ENCODE results near the gene UBE2N.
"Not testable (repeated sequence)": the region's sequence is repeated elsewhere in the genome, so short reads cannot be mapped to it uniquely, and the experiment has no call there.

The UBE2N gene

DNA sequence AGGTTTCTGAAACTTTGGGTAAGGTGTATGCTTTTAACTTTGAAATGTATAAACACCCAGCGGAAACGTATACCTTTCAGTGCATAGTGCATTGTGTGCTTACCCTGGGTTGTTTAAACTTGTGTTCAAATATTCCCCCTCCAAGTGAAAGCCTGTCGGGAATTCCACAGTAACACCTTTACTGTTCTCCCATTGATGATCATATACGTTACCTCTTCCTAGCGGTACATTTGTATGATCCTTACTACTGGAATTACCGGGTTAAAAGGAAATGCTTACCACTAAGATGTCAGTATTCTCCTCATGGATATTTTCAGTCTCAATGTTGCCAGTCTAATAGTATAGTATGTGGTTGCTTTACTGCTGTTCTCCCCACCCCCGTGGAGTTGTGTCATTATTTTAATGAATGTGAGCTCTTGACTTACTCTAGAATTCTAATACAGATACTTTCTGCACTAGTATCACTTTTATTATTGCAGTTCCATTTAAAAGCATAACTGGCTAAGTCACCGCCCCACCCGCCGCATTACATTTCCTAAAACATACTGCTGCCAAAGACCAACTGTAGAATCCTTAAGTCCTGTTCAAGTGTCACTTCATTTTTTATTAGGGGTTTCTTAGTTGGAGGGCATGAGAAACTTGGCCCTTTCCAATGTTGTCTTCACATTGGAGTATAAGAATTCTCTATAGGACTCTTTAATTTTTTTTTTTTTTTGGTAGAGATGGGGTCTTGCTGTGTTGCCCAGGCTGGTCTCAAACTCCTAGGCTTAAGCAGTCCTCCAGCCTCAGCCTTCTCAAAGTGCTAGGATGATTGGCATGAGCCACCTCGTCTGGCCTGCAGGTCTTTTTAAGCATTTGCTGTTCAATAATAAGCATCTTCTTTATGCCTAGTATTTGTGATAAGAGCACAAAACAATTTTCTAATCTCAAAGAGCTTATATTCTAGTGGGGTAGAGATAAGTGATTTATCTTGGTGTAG, 39.1 kb downstream of the UBE2N start:
- H3K4me3 ChIP-seq (replicated peaks; ENCODE audit: low read depth, low read length), result no peak overlapping the region
- no peak for DNase-seq (ENCODE audit: low read depth)
- TF ChIP-seq, protein P1, sequence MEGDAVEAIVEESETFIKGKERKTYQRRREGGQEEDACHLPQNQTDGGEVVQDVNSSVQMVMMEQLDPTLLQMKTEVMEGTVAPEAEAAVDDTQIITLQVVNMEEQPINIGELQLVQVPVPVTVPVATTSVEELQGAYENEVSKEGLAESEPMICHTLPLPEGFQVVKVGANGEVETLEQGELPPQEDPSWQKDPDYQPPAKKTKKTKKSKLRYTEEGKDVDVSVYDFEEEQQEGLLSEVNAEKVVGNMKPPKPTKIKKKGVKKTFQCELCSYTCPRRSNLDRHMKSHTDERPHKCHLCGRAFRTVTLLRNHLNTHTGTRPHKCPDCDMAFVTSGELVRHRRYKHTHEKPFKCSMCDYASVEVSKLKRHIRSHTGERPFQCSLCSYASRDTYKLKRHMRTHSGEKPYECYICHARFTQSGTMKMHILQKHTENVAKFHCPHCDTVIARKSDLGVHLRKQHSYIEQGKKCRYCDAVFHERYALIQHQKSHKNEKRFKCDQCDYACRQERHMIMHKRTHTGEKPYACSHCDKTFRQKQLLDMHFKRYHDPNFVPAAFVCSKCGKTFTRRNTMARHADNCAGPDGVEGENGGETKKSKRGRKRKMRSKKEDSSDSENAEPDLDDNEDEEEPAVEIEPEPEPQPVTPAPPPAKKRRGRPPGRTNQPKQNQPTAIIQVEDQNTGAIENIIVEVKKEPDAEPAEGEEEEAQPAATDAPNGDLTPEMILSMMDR (IDR thresholded peaks at IDR 0.05; ENCODE audit: low read length, missing control alignments), result no peak

DNA sequence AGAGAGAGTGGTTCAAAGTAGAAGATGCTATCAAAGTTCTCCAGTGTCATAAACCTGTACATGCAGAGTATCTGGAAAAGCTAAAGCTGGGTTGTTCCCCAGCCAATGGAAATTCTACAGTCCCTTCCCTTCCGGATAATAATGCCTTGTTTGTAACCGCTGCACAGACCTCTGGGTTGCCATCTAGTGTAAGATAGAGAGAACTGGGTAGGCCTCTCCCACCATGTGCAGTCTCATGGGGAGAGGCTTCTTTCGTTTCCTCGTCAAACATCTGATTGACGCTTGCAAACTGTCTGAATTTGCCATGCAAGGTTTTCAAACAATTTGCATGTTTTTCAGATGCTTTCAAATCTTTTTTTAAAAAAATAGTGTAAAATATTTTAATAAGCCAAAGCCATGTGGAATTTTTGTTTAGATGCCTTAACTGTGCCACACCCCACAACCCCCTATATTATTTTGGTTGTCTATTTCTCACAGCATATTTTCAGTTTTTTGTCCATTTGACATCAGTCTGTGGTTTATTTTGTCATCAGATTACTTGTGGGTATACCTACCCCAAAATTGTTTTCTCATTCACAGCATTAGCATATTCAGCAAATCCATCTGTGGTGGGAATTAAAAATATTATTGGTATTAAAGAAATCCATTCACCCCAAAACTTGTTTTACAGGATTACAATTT, 42.4 kb downstream of the UBE2N start:
- DNase-seq (ENCODE audit: low read depth); H3K4me3 ChIP-seq (replicated peaks; ENCODE audit: low read depth, low read length): not testable (repeated sequence)

DNA sequence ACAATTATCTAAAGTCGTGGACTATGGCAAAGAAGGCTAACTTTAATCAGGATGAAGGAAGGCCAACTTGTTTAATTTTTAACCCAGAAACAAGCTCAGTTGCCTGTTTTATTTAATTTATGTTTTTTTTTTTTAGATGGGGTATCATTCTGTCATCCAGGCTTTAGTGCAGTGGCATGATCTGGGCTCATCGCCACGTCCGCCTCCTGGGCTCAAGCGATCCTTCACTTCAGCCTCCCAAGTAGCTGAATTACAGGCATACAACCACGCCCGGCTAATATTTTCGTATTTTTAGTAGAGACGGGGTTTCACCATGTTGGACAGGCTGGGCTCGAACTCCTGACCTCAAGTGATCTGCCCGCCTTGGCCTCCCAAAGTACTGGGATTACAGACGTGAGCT, 44.3 kb downstream of the UBE2N start:
- no peak overlapping the region for H3K4me3 ChIP-seq (replicated peaks; ENCODE audit: low read depth, low read length)
- TF ChIP-seq, protein P1 (IDR thresholded peaks at IDR 0.05; ENCODE audit: low read length, missing control alignments), result no peak

DNA sequence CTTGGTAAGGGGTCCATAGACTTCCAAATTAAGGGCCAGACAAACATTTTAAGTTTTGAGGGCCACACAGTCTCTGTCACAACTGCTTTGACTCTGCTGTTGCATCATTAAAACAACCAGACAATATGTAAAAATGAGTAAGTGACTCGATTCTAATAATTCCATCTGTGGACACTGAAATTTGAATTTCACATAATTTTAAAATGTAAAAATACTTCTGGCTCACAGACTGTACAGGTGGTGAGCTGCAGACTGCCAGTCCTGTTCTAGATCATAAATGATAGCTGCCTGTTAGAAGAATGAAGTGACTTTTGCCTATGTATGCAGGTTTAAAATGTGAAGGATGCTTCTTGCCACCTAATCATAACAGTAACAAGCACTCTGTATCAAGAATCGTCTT, 48.3 kb downstream of the UBE2N start:
- H3K4me3 ChIP-seq (replicated peaks; ENCODE audit: low read depth, low read length), result no peak overlapping the region
- TF ChIP-seq, protein P1 (IDR thresholded peaks at IDR 0.05; ENCODE audit: low read length, missing control alignments), result no peak
- no peak for DNase-seq (ENCODE audit: low read depth)

More for the DNA sequence above, 44.3 kb downstream of the UBE2N start:
- no peak for DNase-seq (ENCODE audit: low read depth)

DNA sequence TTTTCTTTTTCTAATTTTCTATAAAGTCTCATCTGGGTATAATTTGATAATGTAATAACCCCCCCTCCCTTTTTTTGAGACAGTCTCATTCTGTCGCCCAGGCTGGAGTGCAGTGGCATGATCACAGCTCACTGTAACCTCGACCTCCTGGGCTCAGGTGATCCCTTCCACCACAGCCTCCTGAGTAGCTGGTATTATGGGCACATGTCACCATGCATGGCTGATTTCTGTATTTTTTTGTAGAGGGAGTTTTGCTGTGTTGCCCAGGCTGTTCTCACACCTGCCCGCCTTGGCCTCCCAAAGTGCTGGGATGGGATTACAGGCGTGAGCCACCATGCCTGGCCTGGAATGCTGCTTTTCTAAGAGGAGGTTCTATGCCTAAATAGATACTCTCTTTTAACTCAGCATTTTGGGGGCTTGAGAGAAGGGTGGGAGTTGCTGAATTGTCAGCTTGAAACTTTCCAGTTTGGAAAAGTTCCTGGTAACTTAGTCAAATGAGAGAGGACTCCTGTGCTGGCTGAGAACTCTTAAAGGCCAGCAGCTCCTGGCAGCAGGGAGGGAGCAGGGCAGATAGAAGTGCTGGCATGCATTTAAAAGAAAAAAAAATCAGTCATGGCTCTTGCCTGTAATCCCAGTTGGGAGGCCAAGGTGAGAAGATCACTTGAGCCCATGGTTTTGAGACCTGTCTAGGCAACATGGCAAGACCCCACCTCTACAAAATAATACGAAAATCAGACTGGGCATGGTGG, 51.0 kb downstream of the UBE2N start:
- DNase-seq (ENCODE audit: low read depth), result no peak
- no peak overlapping the region for H3K4me3 ChIP-seq (replicated peaks; ENCODE audit: low read depth, low read length)
- TF ChIP-seq, protein P1 (IDR thresholded peaks at IDR 0.05; ENCODE audit: low read length, missing control alignments), result no peak

DNA sequence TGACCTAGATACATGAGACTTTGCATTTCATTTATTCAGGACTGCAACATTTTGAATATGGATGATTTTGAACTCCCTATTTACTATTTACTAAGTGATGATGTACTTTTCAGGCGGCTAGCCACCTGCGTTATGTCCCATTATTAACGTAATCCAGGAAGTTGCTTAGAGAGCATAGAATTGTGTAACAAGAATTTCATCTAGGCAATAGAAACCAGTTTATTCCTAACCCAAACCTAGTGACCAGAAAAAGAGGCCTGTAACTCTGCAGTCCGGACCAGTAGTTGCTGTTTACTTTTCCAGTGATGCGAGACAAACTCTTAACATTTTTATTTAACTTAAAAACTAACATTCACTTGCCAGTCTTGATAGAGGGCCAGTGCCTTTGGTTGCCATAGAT, 51.7 kb downstream of the UBE2N start:
- no peak overlapping the region for H3K4me3 ChIP-seq (replicated peaks; ENCODE audit: low read depth, low read length)
- DNase-seq (ENCODE audit: low read depth), result no peak
- TF ChIP-seq, protein P1 (IDR thresholded peaks at IDR 0.05; ENCODE audit: low read length, missing control alignments), result no peak

DNA sequence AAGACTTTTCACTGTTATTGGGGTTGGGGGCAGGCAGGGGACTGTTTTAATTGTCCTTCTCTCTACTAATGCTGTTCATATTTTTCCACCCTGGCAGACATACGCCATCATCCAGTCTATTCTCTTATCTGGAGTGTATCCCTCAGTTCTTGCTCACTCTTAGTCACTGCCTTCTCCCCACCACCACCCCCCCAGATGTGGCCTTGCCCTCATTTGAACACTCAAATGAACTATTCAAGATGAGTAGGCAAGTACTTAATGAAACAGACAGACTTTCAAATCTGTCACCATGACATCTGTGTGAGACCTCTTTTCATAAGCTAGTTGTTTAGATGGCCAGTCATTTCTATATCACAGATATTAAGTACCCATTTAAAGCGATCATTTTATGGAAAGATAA, 54.0 kb downstream of the UBE2N start:
- no peak overlapping the region for H3K4me3 ChIP-seq (replicated peaks; ENCODE audit: low read depth, low read length)
- TF ChIP-seq, protein P1 (IDR thresholded peaks at IDR 0.05; ENCODE audit: low read length, missing control alignments), result no peak
- peak; percentile 35 for DNase-seq (ENCODE audit: low read depth)

DNA sequence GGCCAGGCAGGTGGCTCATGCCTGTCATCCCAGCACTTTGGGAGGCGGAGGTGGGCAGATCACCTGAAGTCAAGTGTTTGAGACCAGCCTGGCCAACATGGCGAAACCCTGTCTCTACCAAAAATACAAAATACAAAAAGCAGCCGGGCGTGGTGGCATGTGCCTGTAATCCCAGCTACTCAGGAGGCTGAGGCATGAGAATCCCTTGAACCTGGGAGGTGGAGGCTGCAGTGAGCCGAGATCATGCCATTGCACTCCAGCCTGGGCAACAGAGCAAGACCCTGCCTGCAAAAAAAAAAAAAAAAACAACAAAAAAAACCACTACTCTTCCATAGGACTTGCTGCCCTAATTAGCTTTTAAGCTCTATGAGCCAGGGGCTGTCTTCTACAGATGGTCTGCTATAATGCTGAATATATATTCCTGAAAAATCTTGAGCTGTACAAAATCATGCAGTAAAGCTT, 59.7 kb downstream of the UBE2N start:
- not testable (repeated sequence) for DNase-seq (ENCODE audit: low read depth)
- H3K4me3 ChIP-seq (replicated peaks; ENCODE audit: low read depth, low read length), result peak overlapping the region; percentile 87

Measured in fibroblast of pulmonary artery (primary cell).